IMR-90 (cell line): ENCODE measurements around the gene HOXC12. TPM values are rescaled to one million over a fixed set of nuclear protein-coding genes. Genes with fewer than 3 reads are reported as not detected.

Source experiments
- ATAC-seq: fragments of 200-7000 bp; cut with Tn5 transposase; 2 replicates; pipeline ENCODE4 v1.9.1; 2020; ENCODE audit warnings: low read depth, mild to moderate bottlenecking, moderate library complexity
- BruUV-seq: library from RNA; stranded (reverse); fragments of 400-500 nt; replicated peaks from 2 replicates; lab custom pipeline; 2021; lab: Mats Ljungman, UMichigan
- CTCF ChIA-PET: fragments of 300-600 bp; formaldehyde crosslinking; extraction: SDS; loops from one replicate; lab custom pipeline; 2021; ENCODE audit warnings: antibody characterized with exemption; lab: Yijun Ruan, JAX
- POLR2A ChIA-PET: fragments of 300-600 bp; sonication (Branson Sonifier 250); formaldehyde crosslinking; loops from one replicate; lab custom pipeline; 2022; ENCODE audit warnings: antibody characterized with exemption; ENCODE audit not compliant: unreplicated experiment; lab: Charles Lee
- DNase-seq: peaks from one replicate; pipeline ENCODE4 v3.0.0; 2013
- H2AFZ ChIP-seq: replicated peaks from 2 replicates; pipeline ENCODE3; 2013; ENCODE audit warnings: low read length, mild to moderate bottlenecking; ENCODE audit not compliant: poor library complexity
- H2AK5ac ChIP-seq: 2 replicates; pipeline ENCODE4 v1.6.1; 2013; ENCODE audit warnings: low read depth, low read length, inconsistent platforms
- H2AK9ac ChIP-seq: replicated peaks from 2 replicates; pipeline ENCODE3; 2013; ENCODE audit warnings: mild to moderate bottlenecking, low read depth, low read length, moderate library complexity; ENCODE audit not compliant: poor library complexity
- H2BK120ac ChIP-seq: 2 replicates; pipeline ENCODE4 v1.6.1; 2013; ENCODE audit warnings: low read depth, low read length, inconsistent platforms
- H2BK15ac ChIP-seq: 3 replicates; pipeline ENCODE4 v1.6.1; 2013; ENCODE audit warnings: low read depth, low read length, inconsistent platforms
- H2BK20ac ChIP-seq: 2 replicates; pipeline ENCODE4 v1.6.1; 2013; ENCODE audit warnings: low read depth, mild to moderate bottlenecking, inconsistent platforms, low read length, moderate library complexity
- H2BK5ac ChIP-seq: 2 replicates; pipeline ENCODE4 v1.6.1; 2013; ENCODE audit warnings: mild to moderate bottlenecking, low read depth, low read length, inconsistent platforms; ENCODE audit not compliant: poor library complexity, severe bottlenecking
- H3K14ac ChIP-seq: replicated peaks from 2 replicates; pipeline ENCODE4 v1.6.1; 2013; ENCODE audit warnings: low read depth, low read length, inconsistent platforms
- H3K18ac ChIP-seq: 2 replicates; pipeline ENCODE4 v1.6.1; 2013; ENCODE audit warnings: low read depth, low read length, control low read depth
- H3K23ac ChIP-seq: 2 replicates; pipeline ENCODE4 v1.6.1; 2013; ENCODE audit warnings: low read depth, low read length, inconsistent platforms
- H3K27ac ChIP-seq: 2 replicates; pipeline ENCODE4 v1.5.1; 2013; ENCODE audit warnings: mild to moderate bottlenecking, control low read depth, low read length; ENCODE audit not compliant: insufficient read depth
- H3K27me3 ChIP-seq: 2 replicates; pipeline ENCODE4 v1.6.1; 2013; ENCODE audit warnings: low read length; ENCODE audit not compliant: control insufficient read depth, insufficient read depth
- H3K36me3 ChIP-seq: 2 replicates; pipeline ENCODE4 v1.6.1; 2013; ENCODE audit warnings: low read length, mixed read lengths; ENCODE audit not compliant: control insufficient read depth, insufficient read depth
- H3K4ac ChIP-seq: 2 replicates; pipeline ENCODE4 v1.6.1; 2013; ENCODE audit warnings: low read depth, low read length, inconsistent platforms
- H3K4me1 ChIP-seq: 2 replicates; pipeline ENCODE4 v1.6.1; 2013; ENCODE audit warnings: low read length, mixed read lengths; ENCODE audit not compliant: control insufficient read depth, insufficient read depth
- H3K4me2 ChIP-seq: 2 replicates; pipeline ENCODE4 v1.6.1; 2013; ENCODE audit warnings: low read depth, mild to moderate bottlenecking, control low read depth, low read length, moderate library complexity
- H3K4me3 ChIP-seq: 2 replicates; pipeline ENCODE4 v1.5.1; 2013; ENCODE audit warnings: low read depth, mild to moderate bottlenecking, control low read depth, low read length, moderate library complexity; ENCODE audit not compliant: insufficient read depth
- H3K56ac ChIP-seq: 2 replicates; pipeline ENCODE4 v1.6.1; 2013; ENCODE audit warnings: low read length, inconsistent platforms; ENCODE audit not compliant: insufficient read depth; ENCODE audit errors: extremely low read depth
- H3K79me1 ChIP-seq, 2 experiments: 2 replicates each; pipeline ENCODE4 v1.6.1; 2013; ENCODE audit warnings: low read length in 2 of 2, inconsistent platforms in 1 of 2, low read depth in 1 of 2
- H3K9ac ChIP-seq: 2 replicates; pipeline ENCODE4 v1.6.1; 2013; ENCODE audit warnings: low read depth, low read length, control low read depth
- H3K9me1 ChIP-seq: 2 replicates; pipeline ENCODE4 v1.6.1; 2013; ENCODE audit warnings: low read length, inconsistent platforms; ENCODE audit not compliant: insufficient read depth
- H3K9me3 ChIP-seq: 2 replicates; pipeline ENCODE4 v1.6.1; 2013; ENCODE audit warnings: low read length; ENCODE audit not compliant: control insufficient read depth, insufficient read depth
- H4K20me1 ChIP-seq: 2 replicates; pipeline ENCODE4 v1.6.1; 2013; ENCODE audit warnings: low read length, inconsistent platforms; ENCODE audit not compliant: insufficient read depth
- H4K5ac ChIP-seq: 2 replicates; pipeline ENCODE4 v1.6.1; 2013; ENCODE audit warnings: mild to moderate bottlenecking, low read depth, low read length, control low read depth
- H4K8ac ChIP-seq, 2 experiments: 2 replicates each; pipeline ENCODE4 v1.6.1; 2013; ENCODE audit warnings: low read depth in 2 of 2, low read length in 2 of 2, control low read depth in 1 of 2, inconsistent platforms in 1 of 2
- H4K91ac ChIP-seq: 2 replicates; pipeline ENCODE4 v1.6.1; 2013; ENCODE audit warnings: low read depth, low read length, inconsistent platforms; ENCODE audit not compliant: insufficient read depth
- CHD1 ChIP-seq: IDR thresholded peaks from 2 replicates; pipeline ENCODE4 v1.6.1; 2012; ENCODE audit warnings: low read depth, low read length, improper control_type of control experiment
- POLR2A ChIP-seq: IDR thresholded peaks from 2 replicates; pipeline ENCODE4 v1.6.1; 2012; ENCODE audit warnings: mild to moderate bottlenecking, low read depth, low read length
- RFX5 ChIP-seq: IDR thresholded peaks from 2 replicates; pipeline ENCODE4 v1.8.0; 2012; ENCODE audit warnings: low read depth, mild to moderate bottlenecking, low read length, moderate library complexity
- SMC3 ChIP-seq: fragments of 150-350 bp; IDR thresholded peaks from 2 replicates; pipeline ENCODE4 v1.6.1; 2016; ENCODE audit warnings: low read depth, mild to moderate bottlenecking, antibody characterized with exemption, low read length, moderate library complexity
- WGBS, 2 experiments: methylation state at CpG; one replicate each; pipeline versions ENCODE4 v1.1.5 to v1.1.7; 2013; ENCODE audit warnings: missing lambda C conversion rate in 2 of 2; ENCODE audit not compliant: insufficient read length in 1 of 2; ENCODE audit errors: extremely low coverage in 2 of 2; 5-methylcytosine and 5-hydroxymethylcytosine counted together
- dilution Hi-C: fragments of 300-500 bp; cut with HindIII; formaldehyde crosslinking; loops from one replicate; pipeline ENCODE4 v1.14.3; 2018; ENCODE audit warnings: low sequenced_read_pairs; ENCODE audit not compliant: unreplicated experiment
- in situ Hi-C: fragments of 300-500 bp; cut with MboI; formaldehyde crosslinking; loops from 3 replicates; pipeline ENCODE4 v1.14.3; 2019; ENCODE audit warnings: low sequenced_read_pairs, inconsistent platforms, mixed read lengths
- intact Hi-C: fragments of 100-400 bp; cut with micrococcal nuclease; formaldehyde crosslinking; loops from 2 replicates; pipeline ENCODE4 v1.10.0; 2022
- polyA plus RNA-seq, 3 experiments: library from polyadenylated mRNA; depleted of rRNA; stranded (reverse); fragments of >200 nt; gene quantifications; 2 replicates each; pipeline ENCODE4 v1.2.3, GENCODE V29; 2012; ENCODE audit warnings: low replicate concordance in 1 of 3
- total RNA-seq: library from RNA; depleted of rRNA; stranded (reverse); fragments of >200 nt; gene quantifications from 2 replicates; pipeline ENCODE4 v1.2.3, GENCODE V29; 2012
- TF ChIP-seq, protein P1 (sequence below): fragments of 150-350 bp; IDR thresholded peaks from 2 replicates; pipeline ENCODE4 v1.6.1; 2016; ENCODE audit warnings: low read depth, mild to moderate bottlenecking, low read length, moderate library complexity, borderline replicate concordance
- TF ChIP-seq, protein P2 (sequence below): fragments of 150-350 bp; IDR thresholded peaks from 2 replicates; pipeline ENCODE4 v1.6.1; 2017; ENCODE audit warnings: mild to moderate bottlenecking, antibody characterized with exemption, low read length, low read depth

Gene HOXC12
- total and polyA plus RNA-seq, 2 of the 4 experiments (the other 2 are of a cell fraction), result not detected

DNA sequence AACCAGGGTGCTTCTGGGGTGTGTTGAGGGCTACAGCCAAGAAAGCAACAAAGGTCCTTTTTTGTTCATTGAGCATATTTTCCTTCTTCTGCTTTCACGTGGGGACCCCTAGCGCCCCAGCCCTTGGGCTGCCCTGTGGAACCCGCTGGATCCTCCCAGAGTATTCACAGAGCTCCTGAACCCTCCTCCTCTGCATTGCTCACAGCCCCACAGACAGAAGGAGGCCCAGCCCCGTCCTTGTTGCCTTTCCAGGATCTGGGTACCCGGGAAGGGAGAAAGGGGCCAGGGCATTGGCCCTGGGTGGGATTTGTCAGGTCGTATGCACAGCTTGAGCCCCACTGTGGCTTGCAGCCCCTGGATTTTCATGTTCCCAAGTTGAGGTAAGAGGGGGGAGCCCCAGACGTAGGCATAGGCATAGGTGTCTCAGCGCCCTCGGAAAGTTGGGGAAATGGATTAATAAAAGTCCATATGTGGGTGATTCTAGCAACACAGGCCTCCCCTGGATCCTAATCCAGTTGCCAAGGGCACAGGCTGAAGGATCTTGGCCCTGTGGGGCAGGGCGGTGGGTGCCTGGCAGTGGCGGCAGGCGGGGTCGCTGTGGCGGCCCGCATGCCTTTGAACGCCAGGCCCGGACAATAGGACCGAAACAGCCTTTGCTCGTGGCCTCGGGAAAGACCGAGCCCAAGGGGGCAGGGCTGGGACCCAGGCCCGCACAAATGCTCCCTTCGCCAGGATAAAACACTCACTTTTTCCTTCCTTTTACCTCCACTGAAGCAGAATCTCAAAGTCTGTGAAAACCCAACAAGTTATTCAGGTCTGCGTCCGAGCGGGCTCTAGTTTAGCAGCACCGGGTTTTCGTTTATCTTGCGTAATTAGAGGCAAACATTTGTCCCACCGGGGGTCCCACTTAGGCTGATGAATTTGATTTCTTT lies 27.2 kb downstream of the HOXC12 start:
- no peak overlapping the region for H2BK5ac ChIP-seq
- H3K9me3 ChIP-seq, result peaks cover 4% of the 10 kb centered on the region
- no peak overlapping the region for H2AFZ ChIP-seq
- CTCF ChIA-PET, result no interaction called here
- H3K56ac ChIP-seq, result no peak overlapping the region
- no peak overlapping the region for H3K9ac ChIP-seq
- dilution Hi-C loops (no loop called here), in situ Hi-C loops (no loop called here), intact Hi-C loops (no loop called here)
- H3K4me2 ChIP-seq, result no peak overlapping the region
- POLR2A ChIA-PET, result no interaction called here
- no peak overlapping the region for H3K27ac ChIP-seq
- no peak overlapping the region for H3K14ac ChIP-seq
- TF ChIP-seq CHD1, result no peak
- TF ChIP-seq RFX5, result no peak
- TF ChIP-seq, protein P1, sequence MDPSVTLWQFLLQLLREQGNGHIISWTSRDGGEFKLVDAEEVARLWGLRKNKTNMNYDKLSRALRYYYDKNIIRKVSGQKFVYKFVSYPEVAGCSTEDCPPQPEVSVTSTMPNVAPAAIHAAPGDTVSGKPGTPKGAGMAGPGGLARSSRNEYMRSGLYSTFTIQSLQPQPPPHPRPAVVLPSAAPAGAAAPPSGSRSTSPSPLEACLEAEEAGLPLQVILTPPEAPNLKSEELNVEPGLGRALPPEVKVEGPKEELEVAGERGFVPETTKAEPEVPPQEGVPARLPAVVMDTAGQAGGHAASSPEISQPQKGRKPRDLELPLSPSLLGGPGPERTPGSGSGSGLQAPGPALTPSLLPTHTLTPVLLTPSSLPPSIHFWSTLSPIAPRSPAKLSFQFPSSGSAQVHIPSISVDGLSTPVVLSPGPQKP, result no peak
- no peak for TF ChIP-seq SMC3
- TF ChIP-seq, protein P2, sequence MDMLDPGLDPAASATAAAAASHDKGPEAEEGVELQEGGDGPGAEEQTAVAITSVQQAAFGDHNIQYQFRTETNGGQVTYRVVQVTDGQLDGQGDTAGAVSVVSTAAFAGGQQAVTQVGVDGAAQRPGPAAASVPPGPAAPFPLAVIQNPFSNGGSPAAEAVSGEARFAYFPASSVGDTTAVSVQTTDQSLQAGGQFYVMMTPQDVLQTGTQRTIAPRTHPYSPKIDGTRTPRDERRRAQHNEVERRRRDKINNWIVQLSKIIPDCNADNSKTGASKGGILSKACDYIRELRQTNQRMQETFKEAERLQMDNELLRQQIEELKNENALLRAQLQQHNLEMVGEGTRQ, result no peak
- TF ChIP-seq POLR2A, result no peak
- H3K4ac ChIP-seq, result no peak overlapping the region
- ATAC-seq, result no peak
- BruUV-seq, result no TSS peak
- H2AK9ac ChIP-seq, result no peak overlapping the region
- H3K4me3 ChIP-seq, result no peak overlapping the region
- H2BK15ac ChIP-seq, result no peak overlapping the region
- no peak overlapping the region for H2BK120ac ChIP-seq
- no peak overlapping the region for H2BK20ac ChIP-seq
- no peaks in the 10 kb centered on the region for H3K9me1 ChIP-seq
- H2AK5ac ChIP-seq, result no peak overlapping the region
- no peak overlapping the region for H3K18ac ChIP-seq
- H3K79me1 ChIP-seq, result no peaks in the 10 kb centered on the region
- no peaks in the 10 kb centered on the region for H4K20me1 ChIP-seq
- no peak overlapping the region for H4K8ac ChIP-seq
- H3K27me3 ChIP-seq, result peaks cover 93% of the 10 kb centered on the region
- no peak overlapping the region for H4K5ac ChIP-seq
- no peaks in the 10 kb centered on the region for H3K4me1 ChIP-seq
- no peak overlapping the region for H3K23ac ChIP-seq
- no peak overlapping the region for H4K91ac ChIP-seq
- H3K36me3 ChIP-seq, result no peaks in the 10 kb centered on the region
- no peak for DNase-seq
- WGBS, 2 experiments, result 9% methylated on average over 18 of the region's 30 CpGs; no CpG with 5 or more reads in 1 of the 2 experiments
